Left ventricle myocardium inferior (tissue), 1 donor: ENCODE measurements around the gene MEIS2. TPM values are rescaled to one million over a fixed set of nuclear protein-coding genes. Genes with fewer than 3 reads are reported as not detected.

Experiments used
- DNase-seq: peaks from one replicate; pipeline ENCODE4 v3.0.0-alpha.2; 2020
- H3K27ac ChIP-seq: fragments of 200-600 bp; replicated peaks from 2 replicates; pipeline ENCODE4 v1.8.0; 2021
- H3K27me3 ChIP-seq: fragments of 200-600 bp; 2 replicates; pipeline ENCODE4 v1.8.0; 2021; ENCODE audit warnings: low read depth
- H3K36me3 ChIP-seq: fragments of 200-600 bp; 2 replicates; pipeline ENCODE4 v1.8.0; 2021
- H3K4me1 ChIP-seq: fragments of 200-600 bp; 2 replicates; pipeline ENCODE4 v1.8.0; 2021
- H3K4me3 ChIP-seq: fragments of 200-600 bp; 2 replicates; pipeline ENCODE4 v1.8.0; 2021; ENCODE audit warnings: mild to moderate bottlenecking, moderate library complexity
- H3K9me3 ChIP-seq: fragments of 200-600 bp; replicated peaks from 2 replicates; pipeline ENCODE4 v1.8.0; 2021
- intact Hi-C: fragments of 100-400 bp; cut with micrococcal nuclease; formaldehyde crosslinking; loops from one replicate; pipeline ENCODE4 v1.11.0; 2022
- total RNA-seq: library from RNA; stranded (reverse); fragmentation: NEBNext Ultra II Directional; extraction: Animal tissue kit (Norgen Biotek cat#: 25700); gene quantifications from one replicate; pipeline ENCODE4 v1.2.1, GENCODE V29; 2021
- TF ChIP-seq, protein P1 (sequence below): fragments of 200-600 bp; IDR thresholded peaks from 2 replicates; pipeline ENCODE4 v1.8.0; 2021; ENCODE audit warnings: antibody characterized with exemption, mild to moderate bottlenecking, borderline replicate concordance
- donor health status: DM: no; HTN: yes; CAD: no; lungs with severe emphysema.

Gene MEIS2
- total RNA-seq, 1 donor from 2014 or later = 36.0 TPM

DNA sequence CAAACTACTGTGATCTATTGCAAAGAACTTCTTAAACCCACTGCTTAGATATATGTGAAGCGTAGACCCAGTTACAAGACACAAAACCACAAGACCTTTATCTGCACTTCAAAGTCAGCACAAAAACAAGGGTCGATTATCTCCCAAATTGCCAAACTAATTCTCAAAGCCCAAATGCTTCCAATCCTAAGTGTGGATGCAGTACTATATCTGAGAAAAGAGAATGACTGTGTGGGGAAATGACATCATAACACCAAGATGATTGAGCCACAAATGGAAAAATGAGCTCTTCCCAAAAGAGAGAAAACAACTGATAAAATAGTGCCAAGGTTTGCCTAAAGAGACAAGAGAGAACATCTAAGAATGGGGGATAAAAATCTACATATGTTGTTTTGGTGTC is 86.2 kb downstream of the MEIS2 start:
- intact Hi-C loops = no loop called here
- H3K4me1 ChIP-seq = peaks cover 78% of the 10 kb centered on the region

GRCh38 chr15:37010595-37010994 is 89.8 kb downstream of the MEIS2 start:
- TF ChIP-seq, protein P1, sequence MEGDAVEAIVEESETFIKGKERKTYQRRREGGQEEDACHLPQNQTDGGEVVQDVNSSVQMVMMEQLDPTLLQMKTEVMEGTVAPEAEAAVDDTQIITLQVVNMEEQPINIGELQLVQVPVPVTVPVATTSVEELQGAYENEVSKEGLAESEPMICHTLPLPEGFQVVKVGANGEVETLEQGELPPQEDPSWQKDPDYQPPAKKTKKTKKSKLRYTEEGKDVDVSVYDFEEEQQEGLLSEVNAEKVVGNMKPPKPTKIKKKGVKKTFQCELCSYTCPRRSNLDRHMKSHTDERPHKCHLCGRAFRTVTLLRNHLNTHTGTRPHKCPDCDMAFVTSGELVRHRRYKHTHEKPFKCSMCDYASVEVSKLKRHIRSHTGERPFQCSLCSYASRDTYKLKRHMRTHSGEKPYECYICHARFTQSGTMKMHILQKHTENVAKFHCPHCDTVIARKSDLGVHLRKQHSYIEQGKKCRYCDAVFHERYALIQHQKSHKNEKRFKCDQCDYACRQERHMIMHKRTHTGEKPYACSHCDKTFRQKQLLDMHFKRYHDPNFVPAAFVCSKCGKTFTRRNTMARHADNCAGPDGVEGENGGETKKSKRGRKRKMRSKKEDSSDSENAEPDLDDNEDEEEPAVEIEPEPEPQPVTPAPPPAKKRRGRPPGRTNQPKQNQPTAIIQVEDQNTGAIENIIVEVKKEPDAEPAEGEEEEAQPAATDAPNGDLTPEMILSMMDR = no peak
- intact Hi-C loops = no loop called here
- no peak overlapping the region for H3K4me3 ChIP-seq
- no peak overlapping the region for H3K27ac ChIP-seq
- no peak for DNase-seq
- H3K4me1 ChIP-seq = peaks cover 81% of the 10 kb centered on the region
- no peaks in the 10 kb centered on the region for H3K9me3 ChIP-seq
- no peaks in the 10 kb centered on the region for H3K27me3 ChIP-seq
- H3K36me3 ChIP-seq = peaks cover 2% of the 10 kb centered on the region

More for the DNA sequence above, 86.2 kb downstream of the MEIS2 start:
- TF ChIP-seq, protein P1 = no peak
- Histone ChIP-seq H3K9me3 (no peaks in the 10 kb centered on the region), H3K36me3 (no peaks in the 10 kb centered on the region), H3K27me3 (no peaks in the 10 kb centered on the region), H3K4me3 (no peak overlapping the region), H3K27ac (peak overlapping the region; percentile 84)
- no peak for DNase-seq

GRCh38 chr15:37009288-37009687 is 91.1 kb downstream of the MEIS2 start:
- Histone ChIP-seq H3K9me3 (no peaks in the 10 kb centered on the region), H3K36me3 (peaks cover 15% of the 10 kb centered on the region), H3K27me3 (no peaks in the 10 kb centered on the region), H3K27ac (peak overlapping the region; percentile 43), H3K4me1 (peaks cover 71% of the 10 kb centered on the region), H3K4me3 (no peak overlapping the region)
- intact Hi-C loops = no loop called here
- DNase-seq = no peak
- TF ChIP-seq, protein P1 = no peak

DNA sequence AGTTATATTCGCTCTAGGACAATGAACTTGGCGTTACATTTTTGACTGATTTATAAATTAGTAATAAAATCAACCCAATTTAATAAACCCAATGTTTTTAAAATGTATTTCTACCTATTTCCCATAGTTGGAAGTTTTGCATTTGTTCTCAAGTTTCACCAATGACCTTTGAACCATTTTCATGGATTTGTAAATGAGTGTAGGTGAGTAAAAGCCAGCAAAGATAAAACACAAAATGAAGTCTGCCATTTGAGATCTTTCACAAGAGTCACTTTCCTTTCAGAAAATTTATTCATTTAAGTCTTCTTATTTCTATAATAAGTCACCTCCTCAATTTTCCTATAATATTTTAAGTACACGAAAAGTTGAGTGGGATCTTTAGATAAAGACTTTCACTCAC is 92.1 kb downstream of the MEIS2 start:
- no peaks in the 10 kb centered on the region for H3K9me3 ChIP-seq
- peak overlapping the region; percentile 43 for H3K27ac ChIP-seq
- TF ChIP-seq, protein P1 = no peak
- peaks cover 23% of the 10 kb centered on the region for H3K36me3 ChIP-seq
- intact Hi-C loops = no loop called here
- H3K27me3 ChIP-seq = no peaks in the 10 kb centered on the region
- peaks cover 64% of the 10 kb centered on the region for H3K4me1 ChIP-seq
- no peak for DNase-seq
- H3K4me3 ChIP-seq = no peak overlapping the region

DNA sequence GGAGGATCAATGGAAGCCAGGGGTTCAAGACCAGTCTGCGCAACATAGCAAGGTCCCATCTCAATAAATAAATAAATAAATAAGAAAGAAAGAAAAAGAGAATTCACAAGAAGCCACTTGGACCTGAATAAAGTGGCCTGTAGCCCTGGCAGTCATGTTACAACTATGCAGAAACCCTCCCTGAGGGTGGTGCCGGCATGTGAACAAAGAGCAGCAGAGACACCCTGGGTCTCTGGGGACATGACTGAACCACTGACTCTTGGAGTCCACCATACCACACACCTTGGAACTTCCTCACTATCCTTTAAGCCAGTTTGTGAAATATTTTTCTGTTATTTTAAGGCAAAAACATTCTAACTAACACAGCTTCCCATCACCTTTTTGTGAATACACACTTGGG is 93.0 kb downstream of the MEIS2 start:
- peaks cover 66% of the 10 kb centered on the region for H3K4me1 ChIP-seq
- no peak overlapping the region for H3K4me3 ChIP-seq
- H3K27me3 ChIP-seq = no peaks in the 10 kb centered on the region
- no peaks in the 10 kb centered on the region for H3K9me3 ChIP-seq
- no peak for DNase-seq
- H3K36me3 ChIP-seq = peaks cover 23% of the 10 kb centered on the region
- peak overlapping the region; percentile 43 for H3K27ac ChIP-seq
- TF ChIP-seq, protein P1 = no peak
- intact Hi-C loops = no loop called here
